GM18867 (cell line): ENCODE measurements around the gene KERA.

ENCODE experiments used
- ATAC-seq: cut with Tn5 transposase; IDR thresholded peaks from one replicate; pipeline ENCODE4 v1.9.1; 2021; ENCODE audit warnings: mild to moderate bottlenecking, moderate library complexity; ENCODE audit not compliant: unreplicated experiment

The KERA gene

DNA sequence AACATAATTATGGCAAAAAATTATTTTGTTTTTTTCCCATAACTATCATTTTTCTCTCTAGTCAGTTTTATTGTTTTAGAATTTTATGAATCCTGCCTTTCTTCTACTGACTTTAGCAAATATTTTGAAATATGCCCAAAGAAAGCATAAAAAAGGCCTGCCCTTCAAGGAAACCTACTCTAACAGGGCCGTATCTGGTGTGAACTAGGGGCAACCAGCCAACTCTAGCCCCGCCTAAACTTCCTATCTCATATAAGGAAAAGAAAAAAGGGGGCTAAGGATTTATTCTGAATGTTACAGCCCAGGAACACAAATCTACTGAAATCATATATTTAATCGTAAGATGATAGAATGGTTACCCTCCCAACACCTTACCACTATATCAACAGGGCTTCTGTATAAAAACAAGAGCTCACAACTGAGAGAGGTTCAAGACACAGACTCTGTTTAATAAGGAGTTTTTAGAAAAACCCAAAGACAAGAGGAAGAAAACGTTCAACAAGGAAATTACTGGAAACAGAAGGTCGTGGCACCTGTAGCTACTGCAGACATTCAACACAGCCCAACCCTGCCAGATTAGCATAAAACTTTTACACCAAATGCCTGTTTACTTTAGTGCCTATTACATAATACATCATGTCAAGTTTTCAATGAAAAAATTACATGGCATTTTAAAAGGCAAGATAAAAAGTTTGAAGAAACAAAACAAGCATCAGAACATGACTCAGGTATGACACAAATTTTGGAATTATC lies 40.1 kb downstream of the KERA start:
- ATAC-seq: no peak

DNA sequence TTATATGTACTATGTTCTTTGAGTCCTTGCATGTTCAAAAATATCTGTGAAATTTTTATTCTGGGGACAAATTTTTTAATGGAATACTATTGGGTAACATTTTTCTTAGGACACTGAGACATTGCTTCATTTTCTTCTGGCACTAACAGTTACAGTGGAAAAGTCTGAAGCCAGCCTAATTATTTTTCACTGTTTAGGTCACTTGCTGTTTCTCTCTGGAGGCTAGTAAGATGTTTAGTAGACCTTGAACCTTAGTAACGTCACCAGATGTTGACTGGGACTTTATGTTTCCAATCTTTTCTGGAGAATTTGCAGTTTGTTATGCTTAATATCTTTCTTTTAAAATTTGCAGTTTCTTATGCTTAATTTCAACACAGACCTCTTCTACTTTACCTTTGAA lies 40.8 kb downstream of the KERA start:
- no peak for ATAC-seq

DNA sequence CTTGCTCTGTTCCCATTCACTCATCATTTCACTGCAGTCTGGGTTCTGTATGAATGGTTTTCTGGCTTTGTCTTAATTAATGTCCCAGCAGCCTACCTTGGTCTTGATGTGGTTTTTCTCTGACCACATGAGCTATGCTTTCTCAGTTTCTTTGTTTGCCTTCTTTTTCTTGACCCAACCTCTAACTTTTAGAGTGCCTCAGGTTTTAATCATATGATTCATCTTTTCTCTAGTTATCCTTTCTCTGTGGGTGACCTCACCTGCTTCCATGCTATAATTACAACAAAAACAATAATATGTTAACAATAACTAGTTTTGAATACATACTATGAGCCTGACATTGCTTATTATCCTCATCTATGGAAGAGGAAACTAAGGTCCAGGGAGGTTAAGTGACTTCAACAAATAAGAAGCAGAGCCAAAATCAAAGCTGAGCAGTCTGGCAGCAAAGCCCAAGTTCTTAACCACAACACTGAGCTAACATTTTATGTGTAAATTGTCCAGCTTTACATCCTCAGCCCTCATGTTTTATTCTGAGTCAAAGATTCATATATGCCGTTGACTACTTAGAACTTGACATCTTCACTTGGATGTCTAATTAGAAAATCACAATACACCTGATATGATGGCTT lies 48.4 kb downstream of the KERA start:
- ATAC-seq: peak; percentile 91

DNA sequence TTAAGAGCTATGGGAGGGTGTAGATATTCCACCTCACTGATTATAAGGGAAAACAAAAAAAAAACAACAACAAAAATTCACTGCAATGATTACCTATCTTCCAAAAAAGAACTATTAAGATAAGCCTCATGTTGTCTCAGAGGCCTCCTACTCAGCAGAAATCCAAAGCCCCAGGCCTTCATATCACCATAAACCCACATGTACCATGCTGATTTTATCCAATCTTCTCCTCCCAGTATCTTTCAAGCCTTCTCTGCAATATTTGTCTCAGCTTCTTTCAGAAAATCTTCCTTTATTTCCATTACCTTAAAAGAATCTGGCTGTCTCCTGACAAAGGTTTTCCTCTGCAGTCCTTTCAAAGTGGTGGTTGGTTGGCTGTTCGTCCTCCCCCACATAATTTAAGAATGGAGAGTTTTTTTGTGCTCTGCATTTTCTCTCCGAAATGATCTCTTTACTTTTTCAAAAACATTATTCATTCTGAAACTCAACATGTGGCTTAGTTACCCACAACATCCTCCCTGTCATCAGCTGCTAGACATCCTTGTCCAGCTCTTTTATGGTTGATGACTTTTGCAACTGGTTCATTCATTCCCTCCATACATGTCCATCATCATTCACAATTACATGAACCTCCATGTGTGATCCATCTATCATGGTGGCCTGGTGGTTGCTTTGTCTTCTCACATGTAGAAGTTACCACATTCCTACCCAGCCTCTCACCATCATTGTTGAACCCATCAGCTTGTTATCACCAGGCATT lies 50.1 kb downstream of the KERA start:
- ATAC-seq: peak; percentile 83

DNA sequence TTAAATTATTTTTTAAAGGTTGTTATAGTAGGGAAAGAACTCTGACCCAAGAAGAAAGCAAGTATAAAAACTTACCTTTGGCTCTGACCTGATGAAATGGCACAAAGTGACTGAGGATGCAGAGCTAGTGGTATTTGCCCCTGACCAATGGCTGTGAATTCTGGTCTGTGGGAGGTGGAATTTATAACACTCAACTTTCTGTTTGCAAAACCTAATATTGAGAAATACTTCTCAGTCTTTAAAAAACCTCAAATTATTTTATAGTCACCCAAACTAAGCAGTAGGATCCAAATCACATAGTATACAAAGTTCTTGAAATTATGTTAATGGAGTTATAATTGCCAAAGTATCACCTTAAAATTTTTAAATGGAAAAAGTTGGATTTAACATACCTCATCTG lies 53.0 kb downstream of the KERA start, which contains the start of gene EPYC:
EPYC (minus strand) TSS at position 101 of the 400 bp plus-strand sequence. CDS start 2,407 bp downstream, outside the sequence.
- ATAC-seq: no peak

DNA sequence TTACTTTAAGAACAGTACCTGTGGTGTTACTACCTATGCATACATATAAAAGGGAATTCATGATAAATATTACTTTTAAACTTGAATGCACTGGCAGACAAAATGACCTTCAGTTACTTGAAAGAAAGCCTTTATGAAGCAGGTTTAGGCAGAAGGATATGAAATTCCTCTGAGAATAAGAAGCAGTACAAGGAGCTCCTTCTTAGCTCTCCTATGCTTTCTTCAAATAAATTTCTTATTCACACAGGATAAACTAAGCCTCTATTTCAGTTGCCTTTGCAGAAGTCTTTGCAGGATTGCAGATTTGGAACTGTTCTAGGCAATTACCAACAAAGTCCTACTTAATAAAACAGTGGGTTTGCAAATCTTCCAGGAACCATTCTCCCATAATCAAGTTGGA lies 54.1 kb downstream of the KERA start:
- no peak for ATAC-seq

DNA sequence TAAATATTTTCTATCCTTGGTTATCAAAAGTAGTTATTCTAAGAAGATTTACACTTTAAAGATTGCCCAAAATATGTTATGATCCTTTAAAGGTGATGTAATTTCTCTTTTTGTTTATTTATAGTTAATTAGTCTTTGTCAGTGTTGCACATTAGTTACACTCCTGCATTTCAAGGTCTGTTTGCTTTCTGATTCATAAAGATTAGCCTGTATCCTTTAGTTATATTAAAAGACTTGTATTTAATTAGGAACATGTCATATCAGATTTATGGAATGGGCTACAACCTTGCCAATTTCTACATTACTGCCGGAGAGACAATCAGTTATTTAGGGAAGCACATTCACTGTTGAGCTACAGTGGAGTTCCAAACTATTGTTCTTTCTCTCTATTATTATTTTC lies 56.5 kb downstream of the KERA start:
- ATAC-seq: no peak
